ENCODE measurements around the gene OR52W1.

GRCh38 chr11:6217722-6218121 lies 18.7 kb downstream of the OR52W1 start:
- TF ChIP-seq, protein P1, sequence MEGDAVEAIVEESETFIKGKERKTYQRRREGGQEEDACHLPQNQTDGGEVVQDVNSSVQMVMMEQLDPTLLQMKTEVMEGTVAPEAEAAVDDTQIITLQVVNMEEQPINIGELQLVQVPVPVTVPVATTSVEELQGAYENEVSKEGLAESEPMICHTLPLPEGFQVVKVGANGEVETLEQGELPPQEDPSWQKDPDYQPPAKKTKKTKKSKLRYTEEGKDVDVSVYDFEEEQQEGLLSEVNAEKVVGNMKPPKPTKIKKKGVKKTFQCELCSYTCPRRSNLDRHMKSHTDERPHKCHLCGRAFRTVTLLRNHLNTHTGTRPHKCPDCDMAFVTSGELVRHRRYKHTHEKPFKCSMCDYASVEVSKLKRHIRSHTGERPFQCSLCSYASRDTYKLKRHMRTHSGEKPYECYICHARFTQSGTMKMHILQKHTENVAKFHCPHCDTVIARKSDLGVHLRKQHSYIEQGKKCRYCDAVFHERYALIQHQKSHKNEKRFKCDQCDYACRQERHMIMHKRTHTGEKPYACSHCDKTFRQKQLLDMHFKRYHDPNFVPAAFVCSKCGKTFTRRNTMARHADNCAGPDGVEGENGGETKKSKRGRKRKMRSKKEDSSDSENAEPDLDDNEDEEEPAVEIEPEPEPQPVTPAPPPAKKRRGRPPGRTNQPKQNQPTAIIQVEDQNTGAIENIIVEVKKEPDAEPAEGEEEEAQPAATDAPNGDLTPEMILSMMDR (IDR thresholded peaks at IDR 0.05) = no peak
- TF ChIP-seq POLR2A (IDR thresholded peaks at IDR 0.05) = no peak

Measured in lower leg skin (tissue), 3 donors.